Activated gamma-delta T cell treated with Interleukin-2 at 50 U/mL for 16 hours (primary cell): Measurements from ENCODE around the gene BRICD5.
"Not testable (repeated sequence)": the region's sequence is repeated elsewhere in the genome, so short reads cannot be mapped to it uniquely, and the experiment has no call there.

Source experiments
- DNase-seq: peaks from one replicate; pipeline ENCODE4 v3.0.0-alpha.2; 2020

Gene BRICD5

GRCh38 chr16:2210386-2211365 lies at the start of gene BRICD5:
BRICD5 (minus strand) TSS chr16:2210863; CDS start chr16:2210833, 30 bp downstream.
- no peak for DNase-seq

- no peak for DNase-seq
These were observed 49.6 kb upstream of the BRICD5 start for GRCh38 chr16:2260250-2260649.

GRCh38 chr16:2258530-2258929 lies 47.9 kb upstream of the BRICD5 start:
- not testable (repeated sequence) for DNase-seq

GRCh38 chr16:2257726-2258125 lies 47.1 kb upstream of the BRICD5 start:
- DNase-seq, result no peak

- DNase-seq, result no peak
These were observed 46.0 kb upstream of the BRICD5 start for GRCh38 chr16:2256531-2257140.

- DNase-seq, result no peak
These were observed 42.6 kb upstream of the BRICD5 start for GRCh38 chr16:2253293-2253692.

GRCh38 chr16:2252806-2253148 lies 42.1 kb upstream of the BRICD5 start:
- DNase-seq, result no peak

GRCh38 chr16:2251296-2252111 lies 40.8 kb upstream of the BRICD5 start, which contains the start of gene ECI1:
ECI1 (minus strand) TSS chr16:2251587; CDS start chr16:2251566, 21 bp downstream.
- DNase-seq, result peak; percentile 76

- DNase-seq, result peak; percentile 19
These were observed 40.1 kb upstream of the BRICD5 start for GRCh38 chr16:2250652-2251295.

GRCh38 chr16:2246301-2246885 lies 35.7 kb upstream of the BRICD5 start:
- DNase-seq, result no peak

- no peak for DNase-seq
These were observed 34.5 kb upstream of the BRICD5 start for GRCh38 chr16:2244926-2245795.

- no peak for DNase-seq
These were observed 33.6 kb upstream of the BRICD5 start for GRCh38 chr16:2244301-2244700.

- no peak for DNase-seq
These were observed 33.1 kb upstream of the BRICD5 start for GRCh38 chr16:2243781-2244180.

GRCh38 chr16:2243031-2243528 lies 32.4 kb upstream of the BRICD5 start:
- DNase-seq, result no peak

- DNase-seq, result no peak
These were observed 31.9 kb upstream of the BRICD5 start for GRCh38 chr16:2242598-2242997.

GRCh38 chr16:2240331-2240730 lies 29.7 kb upstream of the BRICD5 start:
- DNase-seq, result not testable (repeated sequence)

- DNase-seq, result no peak
These were observed 28.4 kb upstream of the BRICD5 start for GRCh38 chr16:2238838-2239675.

GRCh38 chr16:2238150-2238837 lies 27.6 kb upstream of the BRICD5 start:
- no peak for DNase-seq

GRCh38 chr16:2237493-2238149 lies 27.0 kb upstream of the BRICD5 start:
- no peak for DNase-seq
